Activated CD4-positive, CD25-positive, alpha-beta regulatory T cell treated with anti-CD3 and anti-CD28 coated beads, Interleukin-2, amount 50 U/mL, for 16 hours (primary cell): Measurements from ENCODE around the gene RRP9.

Experiments
- DNase-seq: peaks from one replicate; pipeline ENCODE4 v3.0.0-alpha.2; 2020; ENCODE audit warnings: low read depth, low spot score

The RRP9 gene

DNA sequence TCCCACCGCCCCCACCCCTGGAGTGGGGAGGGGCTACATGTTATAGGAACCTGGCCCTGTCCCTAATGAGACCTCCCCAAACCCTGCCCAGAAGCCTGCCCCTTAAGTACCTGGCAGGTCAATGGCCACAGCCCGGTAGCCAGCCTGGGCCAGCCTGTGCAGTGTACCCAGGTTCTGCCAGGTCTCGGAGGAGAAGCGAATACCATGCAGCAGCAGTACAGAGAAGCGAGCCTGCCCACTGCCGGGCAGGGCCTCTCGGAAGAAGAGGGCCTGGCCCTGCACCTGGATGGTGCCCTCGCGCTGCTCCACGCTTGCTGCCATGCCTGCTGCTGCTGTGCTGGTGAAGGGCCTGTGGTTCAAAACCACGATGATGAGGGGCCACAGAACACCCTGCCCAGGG, 29.6 kb upstream of the RRP9 start:
- no peak for DNase-seq

DNA sequence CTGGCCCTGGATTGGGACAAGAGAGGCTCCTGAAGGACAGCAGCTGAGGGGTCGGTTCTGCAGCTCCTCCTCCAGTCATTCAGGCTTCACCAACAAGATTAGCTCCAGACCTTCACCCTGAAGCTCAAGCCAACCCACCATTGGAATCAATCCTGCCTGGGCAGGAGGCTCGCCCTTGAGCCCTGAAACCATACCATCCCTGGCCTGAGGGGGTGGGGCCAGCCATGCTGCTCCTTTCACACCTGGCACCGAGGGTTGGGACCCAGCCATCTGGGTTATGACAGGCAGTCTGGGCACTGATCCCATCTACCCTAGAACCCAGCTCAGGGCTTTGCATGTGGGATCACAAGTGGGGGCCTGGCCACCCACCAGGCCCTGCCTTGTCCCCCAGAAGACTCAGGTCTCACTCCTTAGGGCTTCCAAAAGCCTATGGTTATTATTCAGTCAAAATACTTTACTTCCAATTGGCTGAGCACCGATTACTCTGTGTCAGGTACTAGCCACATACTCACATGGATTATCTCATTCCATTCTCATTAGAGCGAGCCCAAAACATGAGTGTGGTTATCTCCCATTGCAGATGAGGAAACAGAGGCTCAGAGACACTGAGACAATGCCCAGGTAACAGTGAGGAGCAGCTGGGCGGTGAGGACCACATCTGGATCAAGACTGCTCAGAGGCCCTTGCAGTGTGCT, 29.0 kb upstream of the RRP9 start:
- no peak for DNase-seq

GRCh38 chr3:51969841-51970240, 28.1 kb upstream of the RRP9 start:
- no peak for DNase-seq

DNA sequence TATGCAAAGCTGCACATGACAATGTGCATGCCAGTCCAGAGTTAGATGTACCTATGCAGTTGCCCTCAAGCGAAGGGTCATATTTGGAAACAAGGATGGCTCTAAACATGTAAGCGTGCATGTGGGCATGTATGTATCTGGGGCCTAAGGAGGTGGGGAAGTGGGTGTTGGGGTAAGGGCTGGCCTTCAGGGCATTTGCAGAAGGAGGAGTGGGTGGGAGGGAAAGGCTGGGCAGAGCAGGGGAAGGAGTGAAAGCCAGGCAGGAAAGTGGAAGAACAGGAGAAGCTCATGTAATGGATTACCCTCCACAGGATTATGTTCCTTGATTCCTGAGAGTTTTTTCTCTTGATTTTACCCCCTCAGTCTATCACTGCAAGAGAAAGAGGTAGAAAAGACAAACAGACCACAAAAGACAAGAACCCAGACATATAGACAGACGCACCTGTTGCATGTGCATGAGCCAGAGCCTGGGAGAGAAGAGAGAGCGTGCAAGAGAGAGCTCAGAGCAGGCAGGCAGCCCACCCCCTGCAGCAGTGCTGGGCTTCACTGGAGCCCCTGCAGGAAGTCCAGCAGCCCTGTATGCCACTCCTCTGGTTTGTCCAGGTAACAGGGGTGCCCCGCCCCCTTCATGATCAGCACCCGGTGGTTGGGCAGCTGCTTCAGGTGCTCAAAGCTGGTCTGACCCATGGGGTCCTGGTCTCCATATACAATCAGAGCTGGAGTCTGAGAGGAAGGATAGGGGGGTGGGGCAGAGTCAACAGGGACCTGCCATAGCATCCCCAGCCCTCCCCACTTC, 27.4 kb upstream of the RRP9 start:
- no peak for DNase-seq

- no peak for DNase-seq
These were observed 26.6 kb upstream of the RRP9 start for GRCh38 chr3:51968170-51968775.

DNA sequence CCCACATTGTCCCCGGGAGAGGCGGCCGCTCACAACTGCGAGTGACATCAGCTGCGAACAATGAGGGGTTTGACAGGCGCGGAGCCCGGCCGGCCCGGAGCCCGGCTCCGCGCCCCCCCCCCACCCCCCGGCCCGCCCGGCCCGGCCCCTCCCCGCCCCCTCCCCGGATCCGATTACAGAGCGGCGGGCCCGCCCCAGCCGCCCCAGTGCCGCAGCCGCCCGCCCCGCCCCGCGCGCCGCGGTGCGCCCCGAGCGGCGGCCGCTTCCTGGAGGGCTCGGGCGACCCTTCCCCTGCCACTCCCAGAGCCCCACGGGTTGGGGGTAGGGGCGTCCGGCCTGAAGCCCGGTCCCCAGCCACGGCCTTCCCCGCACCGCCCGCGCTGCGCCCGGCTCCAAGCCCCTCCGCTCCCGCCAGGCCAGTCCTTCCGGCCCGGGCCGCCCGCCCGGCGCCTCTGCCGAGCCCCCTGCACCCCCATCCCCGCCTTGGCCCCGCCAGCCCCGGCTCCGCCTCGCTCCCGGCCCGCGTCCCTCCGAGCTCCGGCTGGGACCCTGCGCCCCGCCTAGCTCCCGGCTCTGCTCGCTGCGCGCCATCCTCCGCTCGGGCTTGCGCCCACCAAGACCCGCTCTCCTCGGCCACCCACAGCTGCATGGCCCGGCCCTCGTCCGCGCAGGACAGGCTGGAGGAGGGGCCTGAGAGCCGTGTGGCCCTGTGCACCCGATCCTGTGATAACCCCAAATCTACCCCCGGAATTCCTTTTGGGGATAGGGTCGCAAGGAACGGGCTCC, 25.9 kb upstream of the RRP9 start, which contains the start of gene PCBP4:
TSS of gene PCBP4 (minus strand) at position 71 of the 786 bp plus-strand sequence. CDS start 6,214 bp downstream, outside the sequence.
- no peak for DNase-seq

DNA sequence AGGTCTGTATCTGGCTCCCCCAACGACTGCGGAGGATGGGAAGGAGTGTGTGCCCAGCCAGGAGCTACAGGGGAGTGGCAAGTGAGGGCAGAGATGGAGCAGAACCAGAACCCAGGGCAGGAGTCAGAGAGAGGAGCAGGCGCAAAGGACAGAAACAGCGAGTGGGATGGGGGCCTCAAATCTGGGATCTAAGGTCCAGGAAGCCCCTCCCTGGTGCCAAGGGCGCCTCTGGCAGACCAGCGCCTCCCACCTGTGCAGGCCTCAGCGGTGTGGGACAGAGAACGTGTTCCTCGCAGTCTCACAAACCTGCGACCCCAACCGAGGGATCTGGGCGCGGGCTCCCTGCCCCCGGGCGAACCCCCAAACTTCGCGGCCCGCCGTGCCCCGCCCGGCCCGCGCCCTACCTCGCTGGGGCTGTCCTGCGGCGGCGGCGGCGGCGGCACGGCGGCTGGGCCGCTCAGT, 25.2 kb upstream of the RRP9 start:
- no peak for DNase-seq

GRCh38 chr3:51966486-51966885, 24.8 kb upstream of the RRP9 start:
- DNase-seq = no peak

DNA sequence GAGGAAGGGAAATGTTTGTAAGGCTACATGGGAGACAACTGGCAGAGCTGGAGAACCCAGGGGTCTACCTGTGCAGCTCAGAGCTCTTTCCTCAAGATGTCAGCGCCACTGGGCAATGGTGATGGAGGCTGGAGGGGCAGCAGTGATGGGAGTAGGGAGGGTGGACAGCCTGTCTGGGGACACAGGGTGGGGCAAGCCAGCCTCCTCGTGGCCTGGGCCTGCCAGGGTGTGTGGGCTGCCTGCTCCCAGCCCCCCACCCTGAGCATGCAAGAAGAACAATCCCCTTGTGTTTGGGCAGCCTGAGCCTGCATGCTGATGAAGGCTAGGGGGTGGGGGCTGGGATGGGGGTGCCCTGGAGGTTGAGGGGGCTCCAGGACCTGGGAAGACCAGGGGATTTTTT, 24.3 kb upstream of the RRP9 start:
- DNase-seq = no peak

DNA sequence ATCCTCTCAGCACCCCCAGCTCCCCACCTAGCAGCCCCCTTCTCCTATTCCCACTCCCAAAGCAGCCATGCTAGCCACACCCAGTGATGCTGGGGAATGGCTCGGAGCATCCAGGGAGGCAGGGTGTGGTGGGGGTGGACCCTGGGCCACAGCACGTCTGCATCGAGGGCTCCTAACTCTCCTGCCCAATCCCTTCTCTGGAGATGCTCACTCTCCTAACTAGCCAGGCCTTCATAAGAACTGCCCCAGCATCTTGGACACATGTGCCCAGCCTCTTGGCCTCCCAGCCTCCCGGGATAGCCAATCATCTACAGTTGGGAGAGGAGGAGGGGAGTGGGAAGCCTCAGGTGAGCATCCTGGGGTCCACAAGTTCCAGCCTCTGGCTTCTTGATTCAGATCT, 22.8 kb upstream of the RRP9 start:
- DNase-seq = no peak

DNA sequence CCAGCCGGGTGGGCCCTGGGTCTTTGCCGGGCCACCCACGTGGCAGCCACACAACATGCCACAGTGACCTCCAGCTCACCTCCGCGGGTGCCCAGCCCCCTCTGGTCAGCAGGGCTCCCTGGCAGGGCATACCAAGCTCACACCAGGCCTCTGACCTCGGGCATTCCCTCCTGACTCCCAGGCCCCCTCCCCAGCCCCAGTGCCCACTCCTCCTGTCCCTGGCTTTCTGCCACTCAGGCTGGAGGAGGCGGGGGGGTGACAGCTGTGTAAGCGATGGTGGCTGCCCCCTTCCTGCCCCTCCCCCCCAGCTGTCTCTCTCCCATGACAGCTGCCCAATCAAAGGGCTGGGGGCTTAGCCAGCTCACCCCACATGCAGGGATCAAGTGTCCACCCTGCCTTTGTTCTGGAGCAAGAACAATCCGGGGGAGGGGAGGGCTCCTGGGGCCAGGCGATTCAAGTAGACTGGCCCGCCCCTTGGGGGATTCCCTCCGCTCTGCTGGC, 22.3 kb upstream of the RRP9 start:
- no peak for DNase-seq

- no peak for DNase-seq
These were observed 21.3 kb upstream of the RRP9 start for GRCh38 chr3:51962854-51963530.

DNA sequence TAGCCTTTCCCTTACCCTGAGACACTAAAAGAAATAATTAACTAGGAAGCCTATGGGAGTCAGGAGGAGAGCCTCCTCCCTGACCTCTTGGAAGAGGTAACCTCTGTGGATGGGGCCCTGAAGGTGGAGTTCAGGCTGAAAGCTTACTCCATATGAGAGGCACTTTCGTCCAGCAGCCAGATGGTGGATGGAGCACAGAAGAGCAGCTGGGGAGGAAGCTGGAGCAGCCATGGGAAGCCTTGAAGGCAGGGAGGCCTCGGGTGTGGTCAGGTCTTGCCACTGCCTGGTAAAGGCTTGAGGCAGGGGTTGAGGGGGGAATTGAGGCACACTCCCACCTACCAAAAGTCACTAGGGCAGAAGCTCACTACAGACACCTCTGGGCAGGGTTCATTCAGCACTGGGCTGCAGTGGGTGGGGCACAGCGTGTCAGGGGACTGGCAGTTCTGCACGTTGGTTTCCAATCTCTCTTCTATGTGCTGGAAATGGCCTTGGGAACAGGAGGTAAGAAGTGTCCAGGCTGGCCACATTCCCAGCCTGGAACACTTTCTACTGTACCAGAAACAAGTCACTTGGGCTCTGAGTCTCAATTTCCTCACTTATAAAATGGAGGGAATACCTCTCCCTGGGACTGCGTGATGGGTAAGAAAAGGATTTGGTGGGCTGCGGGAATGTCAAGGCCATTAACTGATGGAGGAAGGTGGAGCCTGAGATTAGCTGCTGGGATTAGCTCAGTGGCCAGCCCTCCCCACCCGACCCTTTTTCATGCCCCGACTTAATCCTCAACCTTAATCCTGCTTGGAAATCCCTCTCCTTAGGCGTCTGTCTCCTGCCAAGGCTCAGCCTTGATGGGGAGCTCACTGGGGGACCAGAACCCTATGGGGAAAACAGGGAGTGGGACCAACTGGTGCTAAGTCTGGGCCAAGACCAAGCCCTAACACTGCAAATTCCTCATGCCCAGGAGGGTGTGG, 20.2 kb upstream of the RRP9 start:
- DNase-seq = no peak

DNA sequence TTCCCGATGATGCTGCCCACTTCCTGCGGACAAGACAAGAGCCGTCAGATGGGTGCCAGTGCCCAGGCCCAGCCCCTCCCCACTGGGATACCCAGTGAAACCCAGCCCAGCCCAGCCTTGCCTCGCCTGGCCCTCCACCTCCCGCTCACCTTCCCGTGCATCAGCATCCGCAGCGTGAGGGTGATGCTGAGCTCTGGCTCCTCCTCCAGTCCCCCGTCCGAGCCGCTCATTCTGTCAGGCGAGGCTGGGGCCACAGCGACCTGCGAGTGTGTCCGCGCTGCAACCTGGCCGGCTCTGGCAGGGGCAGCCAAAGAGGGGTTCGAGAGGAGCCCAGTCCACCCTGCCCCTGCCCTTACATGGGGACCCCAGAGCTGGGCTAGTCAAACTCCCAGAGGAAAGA, 19.3 kb upstream of the RRP9 start:
- DNase-seq = no peak

GRCh38 chr3:51960386-51960785, 18.7 kb upstream of the RRP9 start:
- no peak for DNase-seq

- no peak for DNase-seq
These were observed 17.9 kb upstream of the RRP9 start for GRCh38 chr3:51959651-51960050.

- no peak for DNase-seq
These were observed 17.2 kb upstream of the RRP9 start for GRCh38 chr3:51958603-51959521.

- no peak for DNase-seq
These were observed 16.0 kb upstream of the RRP9 start for GRCh38 chr3:51957520-51958205.
